SK-N-SH treated with all-trans-retinoic acid at 6 μM for 48 hours (cell line): Measurements from ENCODE around the gene NIT2.

Experiments
- ATAC-seq: fragments of 200-7000 bp; cut with Tn5 transposase; 3 replicates; pipeline ENCODE4 v1.9.1; 2020; ENCODE audit warnings: mild to moderate bottlenecking, moderate library complexity
- ARNTL ChIP-seq: fragments of 450-650 bp; formaldehyde crosslinking; IDR thresholded peaks from 2 replicates; pipeline ENCODE4 v1.5.0; 2020; ENCODE audit warnings: low read depth, mild to moderate bottlenecking, moderate library complexity, borderline replicate concordance
- BACH2 ChIP-seq: fragments of 250-450 bp; sonication (Bioruptor Pico); IDR thresholded peaks from 2 replicates; pipeline ENCODE4 v1.9.0; 2021; ENCODE audit warnings: mild to moderate bottlenecking, borderline replicate concordance
- CSDC2 ChIP-seq: fragments of 250-450 bp; sonication (Bioruptor Pico); IDR thresholded peaks from 2 replicates; pipeline ENCODE4 v1.5.0; 2020; ENCODE audit warnings: mild to moderate bottlenecking, moderate library complexity
- ESRRG ChIP-seq: fragments of 250-450 bp; sonication (Bioruptor Pico); IDR thresholded peaks from 2 replicates; pipeline ENCODE4 v1.6.1; 2021; ENCODE audit warnings: mild to moderate bottlenecking
- ISL1 ChIP-seq: fragments of 250-450 bp; sonication (Bioruptor Pico); IDR thresholded peaks from 2 replicates; pipeline ENCODE4 v2.1.2; 2022; ENCODE audit warnings: mild to moderate bottlenecking, moderate library complexity
- OSR1 ChIP-seq: fragments of 250-450 bp; sonication (Bioruptor Pico); IDR thresholded peaks from 2 replicates; pipeline ENCODE4 v1.8.0; 2022; ENCODE audit warnings: moderate library complexity, mild to moderate bottlenecking, inconsistent platforms
- PPARA ChIP-seq: fragments of 250-450 bp; sonication (Bioruptor Pico); IDR thresholded peaks from 2 replicates; pipeline ENCODE4 v1.5.0; 2020; ENCODE audit warnings: mild to moderate bottlenecking, borderline replicate concordance
- RARB ChIP-seq: fragments of 250-450 bp; sonication (Bioruptor Pico); IDR thresholded peaks from 2 replicates; pipeline ENCODE4 v1.8.0; 2021; ENCODE audit warnings: mild to moderate bottlenecking, moderate library complexity
- SNAI2 ChIP-seq: fragments of 250-450 bp; sonication (Bioruptor Pico); IDR thresholded peaks from 2 replicates; pipeline ENCODE4 v1.5.0; 2020; ENCODE audit warnings: mild to moderate bottlenecking, moderate library complexity
- TCF4 ChIP-seq: fragments of 250-450 bp; sonication (Bioruptor Pico); IDR thresholded peaks from 2 replicates; pipeline ENCODE4 v1.8.0; 2021; ENCODE audit warnings: mild to moderate bottlenecking, moderate library complexity, borderline replicate concordance
- TOX ChIP-seq: fragments of 250-450 bp; sonication (Bioruptor Pico); IDR thresholded peaks from 2 replicates; pipeline ENCODE4 v1.8.0; 2021; ENCODE audit warnings: mild to moderate bottlenecking, moderate library complexity, borderline replicate concordance
- ZC3H10 ChIP-seq: fragments of 250-450 bp; sonication (Bioruptor Pico); IDR thresholded peaks from 2 replicates; pipeline ENCODE4 v1.5.1; 2021; ENCODE audit warnings: mild to moderate bottlenecking, moderate library complexity
- ZFP30 ChIP-seq: fragments of 450-650 bp; formaldehyde crosslinking; IDR thresholded peaks from 2 replicates; pipeline ENCODE4 v1.5.0; 2022; ENCODE audit warnings: mild to moderate bottlenecking, moderate library complexity
- ZNF565 ChIP-seq: fragments of 450-650 bp; formaldehyde crosslinking; conservative IDR thresholded peaks from 2 replicates; pipeline ENCODE4 v1.5.0; 2020; ENCODE audit warnings: low read depth, mild to moderate bottlenecking, moderate library complexity
- ZNF70 ChIP-seq: fragments of 450-650 bp; formaldehyde crosslinking; IDR thresholded peaks from 2 replicates; pipeline ENCODE4 v1.5.0; 2020; ENCODE audit warnings: mild to moderate bottlenecking, moderate library complexity
- ZNF8 ChIP-seq: fragments of 450-650 bp; formaldehyde crosslinking; IDR thresholded peaks from 2 replicates; pipeline ENCODE4 v1.5.0; 2020; ENCODE audit warnings: mild to moderate bottlenecking, moderate library complexity
- TF ChIP-seq, protein P1 (sequence below): fragments of 250-450 bp; sonication (Bioruptor Pico); IDR thresholded peaks from 2 replicates; pipeline ENCODE4 v1.5.1; 2020; ENCODE audit warnings: low read depth, mild to moderate bottlenecking, moderate library complexity
- TF ChIP-seq, protein P2 (sequence below): fragments of 250-450 bp; sonication (Bioruptor Pico); IDR thresholded peaks from 2 replicates; pipeline ENCODE4 v1.8.0; 2021; ENCODE audit warnings: low read depth, mild to moderate bottlenecking, moderate library complexity, borderline replicate concordance
- TF ChIP-seq, protein P3 (sequence below): fragments of 250-450 bp; sonication (Bioruptor Pico); IDR thresholded peaks from 2 replicates; pipeline ENCODE4 v1.5.0; 2020; ENCODE audit warnings: mild to moderate bottlenecking, moderate library complexity
- TF ChIP-seq, protein P4 (sequence below): fragments of 250-450 bp; sonication (Bioruptor Pico); IDR thresholded peaks from 2 replicates; pipeline ENCODE4 v1.8.0; 2020; ENCODE audit warnings: mild to moderate bottlenecking, moderate library complexity, borderline replicate concordance

The NIT2 gene

DNA sequence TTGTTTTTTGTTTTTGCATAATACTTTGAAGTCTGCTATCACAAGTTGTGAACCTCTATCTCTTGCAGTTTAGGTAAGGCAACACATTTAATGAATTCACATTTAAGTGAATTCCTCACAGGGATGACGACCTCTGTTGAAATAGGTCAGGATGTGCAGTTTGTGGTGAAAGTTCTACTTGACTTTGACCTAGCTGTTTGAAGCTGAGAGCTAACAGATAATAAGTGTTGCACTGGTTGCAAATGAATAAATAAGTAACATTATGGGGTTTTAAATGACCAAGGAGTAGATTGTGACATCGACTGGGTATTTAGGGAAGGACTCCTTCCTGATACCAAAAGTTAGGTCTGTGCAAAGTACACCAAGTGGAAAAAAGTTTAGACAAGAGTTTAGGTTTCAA, 23.9 kb downstream of the NIT2 start:
- ATAC-seq = no peak

DNA sequence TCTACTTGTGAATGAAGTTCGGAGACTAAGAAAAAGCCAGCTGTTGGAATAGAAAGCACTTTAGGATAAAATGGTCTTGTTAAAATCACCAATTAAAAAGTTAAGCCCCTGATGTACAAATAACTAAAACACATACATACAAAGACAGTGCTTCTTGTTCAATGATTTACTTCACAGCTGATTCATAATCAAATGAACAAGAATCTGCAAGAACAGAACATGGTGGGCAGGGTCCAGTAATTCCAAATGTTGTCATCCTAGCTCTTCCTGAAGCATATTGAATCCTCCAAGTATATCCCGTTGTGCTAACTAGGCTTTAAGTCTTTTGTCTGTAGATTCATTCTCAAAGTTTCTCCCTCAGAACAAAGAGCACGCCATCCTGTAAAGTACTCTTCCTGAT, 24.5 kb downstream of the NIT2 start:
- ATAC-seq = no peak
- TF ChIP-seq ZNF70 (CRISPR knock-in tag) = no peak
- TF ChIP-seq TOX (CRISPR knock-in tag) = no peak
- no peak for TF ChIP-seq ZFP30
- TF ChIP-seq, protein P1, sequence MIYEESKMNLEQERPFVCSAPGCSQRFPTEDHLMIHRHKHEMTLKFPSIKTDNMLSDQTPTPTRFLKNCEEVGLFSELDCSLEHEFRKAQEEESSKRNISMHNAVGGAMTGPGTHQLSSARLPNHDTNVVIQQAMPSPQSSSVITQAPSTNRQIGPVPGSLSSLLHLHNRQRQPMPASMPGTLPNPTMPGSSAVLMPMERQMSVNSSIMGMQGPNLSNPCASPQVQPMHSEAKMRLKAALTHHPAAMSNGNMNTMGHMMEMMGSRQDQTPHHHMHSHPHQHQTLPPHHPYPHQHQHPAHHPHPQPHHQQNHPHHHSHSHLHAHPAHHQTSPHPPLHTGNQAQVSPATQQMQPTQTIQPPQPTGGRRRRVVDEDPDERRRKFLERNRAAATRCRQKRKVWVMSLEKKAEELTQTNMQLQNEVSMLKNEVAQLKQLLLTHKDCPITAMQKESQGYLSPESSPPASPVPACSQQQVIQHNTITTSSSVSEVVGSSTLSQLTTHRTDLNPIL (CRISPR knock-in tag) = no peak
- TF ChIP-seq BACH2 (CRISPR knock-in tag) = no peak
- no peak for TF ChIP-seq PPARA (CRISPR knock-in tag)
- TF ChIP-seq, protein P2, sequence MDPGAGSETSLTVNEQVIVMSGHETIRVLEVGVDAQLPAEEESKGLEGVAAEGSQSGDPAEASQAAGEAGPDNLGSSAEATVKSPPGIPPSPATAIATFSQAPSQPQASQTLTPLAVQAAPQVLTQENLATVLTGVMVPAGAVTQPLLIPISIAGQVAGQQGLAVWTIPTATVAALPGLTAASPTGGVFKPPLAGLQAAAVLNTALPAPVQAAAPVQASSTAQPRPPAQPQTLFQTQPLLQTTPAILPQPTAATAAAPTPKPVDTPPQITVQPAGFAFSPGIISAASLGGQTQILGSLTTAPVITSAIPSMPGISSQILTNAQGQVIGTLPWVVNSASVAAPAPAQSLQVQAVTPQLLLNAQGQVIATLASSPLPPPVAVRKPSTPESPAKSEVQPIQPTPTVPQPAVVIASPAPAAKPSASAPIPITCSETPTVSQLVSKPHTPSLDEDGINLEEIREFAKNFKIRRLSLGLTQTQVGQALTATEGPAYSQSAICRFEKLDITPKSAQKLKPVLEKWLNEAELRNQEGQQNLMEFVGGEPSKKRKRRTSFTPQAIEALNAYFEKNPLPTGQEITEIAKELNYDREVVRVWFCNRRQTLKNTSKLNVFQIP (CRISPR knock-in tag) = no peak
- TF ChIP-seq TCF4 = no peak
- no peak for TF ChIP-seq ZNF8 (CRISPR knock-in tag)
- TF ChIP-seq CSDC2 (CRISPR knock-in tag) = no peak
- no peak for TF ChIP-seq SNAI2
- TF ChIP-seq ISL1 (CRISPR knock-in tag) = no peak
- no peak for TF ChIP-seq ZC3H10
- no peak for TF ChIP-seq ARNTL (CRISPR knock-in tag)
- TF ChIP-seq, protein P3, sequence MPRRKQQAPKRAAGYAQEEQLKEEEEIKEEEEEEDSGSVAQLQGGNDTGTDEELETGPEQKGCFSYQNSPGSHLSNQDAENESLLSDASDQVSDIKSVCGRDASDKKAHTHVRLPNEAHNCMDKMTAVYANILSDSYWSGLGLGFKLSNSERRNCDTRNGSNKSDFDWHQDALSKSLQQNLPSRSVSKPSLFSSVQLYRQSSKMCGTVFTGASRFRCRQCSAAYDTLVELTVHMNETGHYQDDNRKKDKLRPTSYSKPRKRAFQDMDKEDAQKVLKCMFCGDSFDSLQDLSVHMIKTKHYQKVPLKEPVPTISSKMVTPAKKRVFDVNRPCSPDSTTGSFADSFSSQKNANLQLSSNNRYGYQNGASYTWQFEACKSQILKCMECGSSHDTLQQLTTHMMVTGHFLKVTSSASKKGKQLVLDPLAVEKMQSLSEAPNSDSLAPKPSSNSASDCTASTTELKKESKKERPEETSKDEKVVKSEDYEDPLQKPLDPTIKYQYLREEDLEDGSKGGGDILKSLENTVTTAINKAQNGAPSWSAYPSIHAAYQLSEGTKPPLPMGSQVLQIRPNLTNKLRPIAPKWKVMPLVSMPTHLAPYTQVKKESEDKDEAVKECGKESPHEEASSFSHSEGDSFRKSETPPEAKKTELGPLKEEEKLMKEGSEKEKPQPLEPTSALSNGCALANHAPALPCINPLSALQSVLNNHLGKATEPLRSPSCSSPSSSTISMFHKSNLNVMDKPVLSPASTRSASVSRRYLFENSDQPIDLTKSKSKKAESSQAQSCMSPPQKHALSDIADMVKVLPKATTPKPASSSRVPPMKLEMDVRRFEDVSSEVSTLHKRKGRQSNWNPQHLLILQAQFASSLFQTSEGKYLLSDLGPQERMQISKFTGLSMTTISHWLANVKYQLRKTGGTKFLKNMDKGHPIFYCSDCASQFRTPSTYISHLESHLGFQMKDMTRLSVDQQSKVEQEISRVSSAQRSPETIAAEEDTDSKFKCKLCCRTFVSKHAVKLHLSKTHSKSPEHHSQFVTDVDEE = no peak

More for the DNA sequence above, 23.9 kb downstream of the NIT2 start:
- TF ChIP-seq TOX (CRISPR knock-in tag) (no peak), RARB (CRISPR knock-in tag) (no peak), BACH2 (CRISPR knock-in tag) (no peak), ZFP30 (no peak), OSR1 (CRISPR knock-in tag) (no peak), CSDC2 (CRISPR knock-in tag) (no peak), PPARA (CRISPR knock-in tag) (no peak), SNAI2 (no peak), ZC3H10 (no peak), ZNF565 (CRISPR knock-in tag) (no peak), ISL1 (CRISPR knock-in tag) (no peak), ESRRG (CRISPR knock-in tag) (no peak), ZNF8 (CRISPR knock-in tag) (no peak)
- TF ChIP-seq, protein P2 (CRISPR knock-in tag) = no peak
- TF ChIP-seq, protein P4, sequence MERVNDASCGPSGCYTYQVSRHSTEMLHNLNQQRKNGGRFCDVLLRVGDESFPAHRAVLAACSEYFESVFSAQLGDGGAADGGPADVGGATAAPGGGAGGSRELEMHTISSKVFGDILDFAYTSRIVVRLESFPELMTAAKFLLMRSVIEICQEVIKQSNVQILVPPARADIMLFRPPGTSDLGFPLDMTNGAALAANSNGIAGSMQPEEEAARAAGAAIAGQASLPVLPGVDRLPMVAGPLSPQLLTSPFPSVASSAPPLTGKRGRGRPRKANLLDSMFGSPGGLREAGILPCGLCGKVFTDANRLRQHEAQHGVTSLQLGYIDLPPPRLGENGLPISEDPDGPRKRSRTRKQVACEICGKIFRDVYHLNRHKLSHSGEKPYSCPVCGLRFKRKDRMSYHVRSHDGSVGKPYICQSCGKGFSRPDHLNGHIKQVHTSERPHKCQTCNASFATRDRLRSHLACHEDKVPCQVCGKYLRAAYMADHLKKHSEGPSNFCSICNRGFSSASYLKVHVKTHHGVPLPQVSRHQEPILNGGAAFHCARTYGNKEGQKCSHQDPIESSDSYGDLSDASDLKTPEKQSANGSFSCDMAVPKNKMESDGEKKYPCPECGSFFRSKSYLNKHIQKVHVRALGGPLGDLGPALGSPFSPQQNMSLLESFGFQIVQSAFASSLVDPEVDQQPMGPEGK (CRISPR knock-in tag) = no peak
- TF ChIP-seq, protein P1 (CRISPR knock-in tag) = no peak
